CD14-positive monocyte (primary cell): ENCODE results near the gene RNF151. TPM values are rescaled to one million over a fixed set of nuclear protein-coding genes. Genes with fewer than 3 reads are reported as not detected.

Experiments used
- DNase-seq, 3 donors: peaks; one replicate each; pipeline ENCODE4 v3.0.0-alpha.2; 2011 to 2022
- H2AFZ ChIP-seq: 2 replicates; pipeline ENCODE4 v1.6.0; 2012; ENCODE audit warnings: mild to moderate bottlenecking, low read depth, low read length, inconsistent platforms; ENCODE audit not compliant: insufficient read depth, poor library complexity, severe bottlenecking
- H3K27ac ChIP-seq, 2 donors: 1 replicate in 1 of 2; 2 replicates in 1 of 2; pipeline ENCODE4 v1.5.1; 2012 to 2013; ENCODE audit warnings: low read length in 2 of 2, control low read depth in 1 of 2, inconsistent platforms in 1 of 2, low read depth in 1 of 2, mild to moderate bottlenecking in 1 of 2
- H3K27me3 ChIP-seq, 2 donors: one replicate each; pipeline versions ENCODE4 v1.6.0 to v1.6.1; 2011 to 2013; ENCODE audit warnings: low read length in 2 of 2; ENCODE audit not compliant: control insufficient read depth in 2 of 2, insufficient read depth in 2 of 2
- H3K36me3 ChIP-seq, 2 donors: replicated peaks in 1 of 2; 1 replicate in 1 of 2; 2 replicates in 1 of 2; pipeline versions ENCODE4 v1.5.1 to v1.6.1; 2012 to 2013; ENCODE audit warnings: low read length in 2 of 2, control low read depth in 1 of 2, inconsistent platforms in 1 of 2, mild to moderate bottlenecking in 1 of 2; ENCODE audit not compliant: insufficient read depth in 2 of 2, control insufficient read depth in 1 of 2
- H3K4me1 ChIP-seq, 2 donors: 1 replicate in 1 of 2; 2 replicates in 1 of 2; pipeline versions ENCODE4 v1.5.1 to v1.6.1; 2012 to 2013; ENCODE audit warnings: low read length in 2 of 2, control low read depth in 1 of 2, inconsistent platforms in 1 of 2, mild to moderate bottlenecking in 1 of 2, moderate library complexity in 1 of 2; ENCODE audit not compliant: insufficient read depth in 2 of 2, control insufficient read depth in 1 of 2
- H3K4me2 ChIP-seq: replicated peaks from 2 replicates; pipeline ENCODE3; 2012; ENCODE audit warnings: low read length, moderate library complexity, mild to moderate bottlenecking; ENCODE audit not compliant: poor library complexity, severe bottlenecking; ENCODE audit errors: extremely low read depth
- H3K4me3 ChIP-seq, 3 experiments: fragments of 200-600 bp in 1 of 3; sonication (generic) in 1 of 3; replicated peaks in 1 of 3; 1 replicate in 2 of 3; 2 replicates in 1 of 3; pipeline ENCODE4 v1.5.1; 2011 to 2013; ENCODE audit warnings: low read length in 3 of 3, mild to moderate bottlenecking in 3 of 3, control low read depth in 2 of 3, low read depth in 2 of 3, inconsistent platforms in 1 of 3, moderate library complexity in 1 of 3
- H3K79me2 ChIP-seq: 2 replicates; pipeline ENCODE4 v1.6.0; 2012; ENCODE audit warnings: mild to moderate bottlenecking, control low read depth, inconsistent platforms, low read length, moderate library complexity; ENCODE audit not compliant: insufficient read depth
- H3K9ac ChIP-seq: 2 replicates; pipeline ENCODE4 v1.6.0; 2017; ENCODE audit warnings: low read length, mild to moderate bottlenecking; ENCODE audit not compliant: insufficient read depth, poor library complexity, severe bottlenecking
- H3K9me3 ChIP-seq, 2 donors: replicated peaks in 1 of 2; 1 replicate in 1 of 2; 2 replicates in 1 of 2; pipeline versions ENCODE4 v1.5.1 to v1.6.1; 2012 to 2013; ENCODE audit warnings: low read length in 2 of 2, control low read depth in 1 of 2; ENCODE audit not compliant: control insufficient read depth in 1 of 2, insufficient read depth in 1 of 2
- H4K20me1 ChIP-seq: 2 replicates; pipeline ENCODE4 v1.6.0; 2012; ENCODE audit warnings: mild to moderate bottlenecking, low read length, control low read depth, moderate library complexity; ENCODE audit not compliant: insufficient read depth
- H3K27ac Mint-ChIP-seq, 7 donors: one replicate each; pipeline ENCODE4 v1.8.0; 2020; ENCODE audit warnings: mild to moderate bottlenecking in 7 of 7, mixed read lengths in 7 of 7, moderate library complexity in 6 of 7, inconsistent platforms in 2 of 7
- H3K27me3 Mint-ChIP-seq, 3 donors: one replicate each; pipeline ENCODE4 v1.8.0; 2021 to 2022; ENCODE audit warnings: low read depth in 3 of 3, mild to moderate bottlenecking in 3 of 3, mixed read lengths in 3 of 3, moderate library complexity in 3 of 3, inconsistent platforms in 1 of 3
- H3K36me3 Mint-ChIP-seq, 2 donors: one replicate each; pipeline ENCODE4 v1.8.0; 2020; ENCODE audit warnings: mixed read lengths in 2 of 2, inconsistent platforms in 1 of 2, mild to moderate bottlenecking in 1 of 2
- H3K4me1 Mint-ChIP-seq: one replicate; pipeline ENCODE4 v1.8.0; 2020; ENCODE audit warnings: mild to moderate bottlenecking, mixed read lengths
- H3K4me3 Mint-ChIP-seq, 2 donors: one replicate each; pipeline ENCODE4 v1.8.0; 2020; ENCODE audit warnings: mild to moderate bottlenecking in 2 of 2, mixed read lengths in 2 of 2, moderate library complexity in 1 of 2
- H3K9me3 Mint-ChIP-seq, 7 donors: one replicate each; pipeline ENCODE4 v1.8.0; 2020 to 2022; ENCODE audit warnings: mixed read lengths in 7 of 7, mild to moderate bottlenecking in 6 of 7, moderate library complexity in 6 of 7, inconsistent platforms in 2 of 7
- WGBS: methylation state at CpG from one replicate; pipeline ENCODE4 v1.1.5; 2013; ENCODE audit warnings: missing lambda C conversion rate; ENCODE audit not compliant: insufficient coverage; 5-methylcytosine and 5-hydroxymethylcytosine counted together
- intact Hi-C, 2 donors: fragments of 100-400 bp; cut with micrococcal nuclease; formaldehyde crosslinking; loops; one replicate each; pipeline versions ENCODE4 v1.15.0 to v1.15.1; 2023
- polyA plus RNA-seq, 3 donors: library from polyadenylated mRNA; depleted of rRNA in 1 of 3; unstranded in 2 of 3; stranded (reverse) in 1 of 3; fragments of 300-500 nt in 2 of 3; fragments of >200 nt in 1 of 3; fragmentation: Illumina TruSeq in 2 of 3; gene quantifications; 1 replicate in 2 of 3; 2 replicates in 1 of 3; pipeline ENCODE4 v1.2.3, GENCODE V29; 2012 to 2021
- TF ChIP-seq, protein P1 (sequence below): fragments of 200-600 bp; IDR thresholded peaks from one replicate; pipeline ENCODE4 v1.8.0; 2022; ENCODE audit warnings: antibody characterized with exemption, mild to moderate bottlenecking

Gene RNF151
- polyA plus RNA-seq, 3 donors: not detected

DNA sequence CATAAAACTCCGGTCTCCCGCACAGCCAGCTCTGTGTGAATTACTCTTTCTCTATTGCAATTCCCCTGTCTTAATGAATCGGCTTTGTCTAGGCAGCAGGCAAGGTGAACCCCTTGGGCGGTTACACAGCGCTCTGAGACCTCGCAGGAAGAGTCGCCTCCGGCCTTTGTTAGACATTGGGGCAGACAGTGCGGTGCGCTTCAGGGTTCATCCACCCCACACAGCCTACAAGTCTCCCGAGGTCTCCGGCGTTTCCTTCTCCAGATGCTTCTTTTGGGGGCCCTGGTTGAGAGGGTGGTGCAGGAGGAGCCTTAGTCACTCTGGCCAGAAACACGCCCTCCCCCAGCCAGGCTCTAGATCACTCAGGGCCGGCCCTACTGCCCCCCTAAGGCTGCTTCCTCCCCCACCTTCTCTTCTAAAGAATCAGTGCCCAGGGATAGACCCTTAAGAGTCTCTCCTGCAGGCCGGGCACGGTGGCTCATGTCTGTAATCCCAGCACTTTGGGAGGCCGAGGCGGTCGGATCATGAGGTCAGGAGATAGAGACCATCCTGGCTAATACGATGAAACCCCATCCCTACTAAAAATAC lies 21.9 kb upstream of the RNF151 start:
- no peaks in the 10 kb centered on the region for H3K9me3 Mint-ChIP-seq
- H4K20me1 ChIP-seq: peaks cover 25% of the 10 kb centered on the region
- no peaks in the 10 kb centered on the region for H3K27me3 ChIP-seq
- H3K4me3 ChIP-seq: no peak overlapping the region
- DNase-seq: no peak
- 88% methylated on average over 12 of the region's 21 CpGs for WGBS
- H3K36me3 ChIP-seq: peaks cover 15 to 18% of the 10 kb centered on the region in 2 donors
- TF ChIP-seq, protein P1, sequence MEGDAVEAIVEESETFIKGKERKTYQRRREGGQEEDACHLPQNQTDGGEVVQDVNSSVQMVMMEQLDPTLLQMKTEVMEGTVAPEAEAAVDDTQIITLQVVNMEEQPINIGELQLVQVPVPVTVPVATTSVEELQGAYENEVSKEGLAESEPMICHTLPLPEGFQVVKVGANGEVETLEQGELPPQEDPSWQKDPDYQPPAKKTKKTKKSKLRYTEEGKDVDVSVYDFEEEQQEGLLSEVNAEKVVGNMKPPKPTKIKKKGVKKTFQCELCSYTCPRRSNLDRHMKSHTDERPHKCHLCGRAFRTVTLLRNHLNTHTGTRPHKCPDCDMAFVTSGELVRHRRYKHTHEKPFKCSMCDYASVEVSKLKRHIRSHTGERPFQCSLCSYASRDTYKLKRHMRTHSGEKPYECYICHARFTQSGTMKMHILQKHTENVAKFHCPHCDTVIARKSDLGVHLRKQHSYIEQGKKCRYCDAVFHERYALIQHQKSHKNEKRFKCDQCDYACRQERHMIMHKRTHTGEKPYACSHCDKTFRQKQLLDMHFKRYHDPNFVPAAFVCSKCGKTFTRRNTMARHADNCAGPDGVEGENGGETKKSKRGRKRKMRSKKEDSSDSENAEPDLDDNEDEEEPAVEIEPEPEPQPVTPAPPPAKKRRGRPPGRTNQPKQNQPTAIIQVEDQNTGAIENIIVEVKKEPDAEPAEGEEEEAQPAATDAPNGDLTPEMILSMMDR: no peak
- H3K9me3 ChIP-seq: no peaks in the 10 kb centered on the region
- no peak overlapping the region for H2AFZ ChIP-seq
- peaks cover 1 to 3% (median 2%) of the 10 kb centered on the region in 3 donors for H3K27me3 Mint-ChIP-seq
- peaks cover 35% of the 10 kb centered on the region for H3K4me1 Mint-ChIP-seq
- no peak overlapping the region for H3K27ac ChIP-seq
- peak overlapping the region in 1 of 2 donors; percentile 34 for H3K4me3 Mint-ChIP-seq
- H3K4me1 ChIP-seq: peaks cover 36 to 44% of the 10 kb centered on the region in 2 donors
- H3K36me3 Mint-ChIP-seq: peaks cover 13 to 20% of the 10 kb centered on the region in 2 donors
- no peak overlapping the region for H3K27ac Mint-ChIP-seq
- intact Hi-C loops: loop anchor here in 1 of 2 donors (10.0 kb wide), 1 partner anchor 210 kb away; the partner anchor contains the start of gene TRAF7
- H3K4me2 ChIP-seq: no peak overlapping the region
- no peak overlapping the region for H3K9ac ChIP-seq
- H3K79me2 ChIP-seq: peaks cover 34% of the 10 kb centered on the region

- no peak overlapping the region for H3K4me3 ChIP-seq
- no peak overlapping the region for H3K27ac ChIP-seq
- H3K4me1 ChIP-seq: peaks cover 26 to 33% of the 10 kb centered on the region in 2 donors
- intact Hi-C loops: loop anchor here in 1 of 2 donors (10.0 kb wide), 1 partner anchor 209 kb away; the partner anchor contains the start of gene TRAF7
- Mint-ChIP-seq H3K4me1 (peaks cover 26% of the 10 kb centered on the region), H3K27me3 (peaks cover 1 to 2% (median 2%) of the 10 kb centered on the region in 3 donors), H3K36me3 (peaks cover 6 to 9% of the 10 kb centered on the region in 2 donors), H3K4me3 (no peak overlapping the region), H3K9me3 (no peaks in the 10 kb centered on the region), H3K27ac (no peak overlapping the region)
- peaks cover 20% of the 10 kb centered on the region for H4K20me1 ChIP-seq
- H3K27me3 ChIP-seq: no peaks in the 10 kb centered on the region
- TF ChIP-seq, protein P1: no peak
- no peak overlapping the region for H2AFZ ChIP-seq
- 82% methylated on average over 9 of the region's 19 CpGs for WGBS
- no peak for DNase-seq
- peaks cover 5 to 7% of the 10 kb centered on the region in 2 donors for H3K36me3 ChIP-seq
- no peaks in the 10 kb centered on the region for H3K9me3 ChIP-seq
- no peak overlapping the region for H3K4me2 ChIP-seq
- H3K9ac ChIP-seq: no peak overlapping the region
- peaks cover 23% of the 10 kb centered on the region for H3K79me2 ChIP-seq
These were observed 20.9 kb upstream of the RNF151 start for GRCh38 chr16:1945559-1946391.
